ENCODE data around the gene DCDC2C. TPM values are rescaled to one million over a fixed set of nuclear protein-coding genes. Genes with fewer than 3 reads are reported as not detected.

The DCDC2C gene
- total RNA-seq, 8 experiments from 2014 or later: not detected

- no peak overlapping the region for H3K4me3 ChIP-seq
- no peaks in the 10 kb centered on the region for H3K4me1 ChIP-seq (replicated peaks in 1 of 2)
- in situ Hi-C loops (cut with MboI; ENCODE audit: low pct_unique_long_range_greater_than_20kb in 2 of 9, low sequenced_read_pairs in 9 of 9, unreplicated experiment in 9 of 9): no loop called here
- 0 to 100% (median 92%) methylated on average over 1 to 14 of the region's 15 CpGs; no CpG with 5 or more reads in 1 of the 10 experiments for WGBS, 10 experiments
- H3K27ac ChIP-seq: no peak overlapping the region
- ATAC-seq (replicated peaks in 6 of 8): no peak
Measured at GRCh38 chr2:3840611-3841155, 137.3 kb downstream of the DCDC2C start.

- WGBS, 10 experiments: 0 to 80% (median 33%) methylated on average over 2 to 7 of the region's 9 CpGs
- H3K4me3 ChIP-seq: no peak overlapping the region
- H3K27ac ChIP-seq: no peak overlapping the region
- no peaks in the 10 kb centered on the region for H3K4me1 ChIP-seq (replicated peaks in 1 of 2)
- in situ Hi-C loops (cut with MboI; ENCODE audit: low pct_unique_long_range_greater_than_20kb in 2 of 9, low sequenced_read_pairs in 9 of 9, unreplicated experiment in 9 of 9): no loop called here
- no peak for ATAC-seq (replicated peaks in 6 of 8)
Measured at GRCh38 chr2:3847397-3848052, 144.2 kb downstream of the DCDC2C start.

GRCh38 chr2:3848776-3849175 lies 145.4 kb downstream of the DCDC2C start:
- no peak for ATAC-seq (replicated peaks in 6 of 8)
- H3K4me1 ChIP-seq (replicated peaks in 1 of 2): no peaks in the 10 kb centered on the region
- H3K27ac ChIP-seq: no peak overlapping the region
- H3K4me3 ChIP-seq: no peak overlapping the region
- in situ Hi-C loops (cut with MboI; ENCODE audit: low pct_unique_long_range_greater_than_20kb in 2 of 9, low sequenced_read_pairs in 9 of 9, unreplicated experiment in 9 of 9): no loop called here
- 0 to 100% (median 72%) methylated on average over 1 to 9 of the region's 9 CpGs; no CpG with 5 or more reads in 2 of the 10 experiments for WGBS, 10 experiments

- Histone ChIP-seq H3K27ac (no peak overlapping the region), H3K4me1 (replicated peaks in 1 of 2) (no peaks in the 10 kb centered on the region), H3K4me3 (no peak overlapping the region)
- in situ Hi-C loops (cut with MboI; ENCODE audit: low pct_unique_long_range_greater_than_20kb in 2 of 9, low sequenced_read_pairs in 9 of 9, unreplicated experiment in 9 of 9): no loop called here
- WGBS, 10 experiments: 7 to 93% (median 33%) methylated on average over 2 to 7 of the region's 7 CpGs
- peak in 2 of 8 experiments; percentile 32 to 48 for ATAC-seq (replicated peaks in 6 of 8)
Measured at GRCh38 chr2:3849213-3849612, 145.8 kb downstream of the DCDC2C start.

GRCh38 chr2:3857576-3857975 lies 154.2 kb downstream of the DCDC2C start:
- no peak overlapping the region for H3K27ac ChIP-seq
- no peak overlapping the region for H3K4me3 ChIP-seq
- in situ Hi-C loops (cut with MboI; ENCODE audit: low pct_unique_long_range_greater_than_20kb in 2 of 9, low sequenced_read_pairs in 9 of 9, unreplicated experiment in 9 of 9): no loop called here
- H3K4me1 ChIP-seq (replicated peaks in 1 of 2): no peaks in the 10 kb centered on the region
- no peak for ATAC-seq (replicated peaks in 6 of 8)
- WGBS, 10 experiments: 0 to 86% (median 62%) methylated on average over 1 to 4 of the region's 4 CpGs; no CpG with 5 or more reads in 3 of the 10 experiments

GRCh38 chr2:3864943-3865865 lies 161.8 kb downstream of the DCDC2C start:
- in situ Hi-C loops (cut with MboI; ENCODE audit: low pct_unique_long_range_greater_than_20kb in 2 of 9, low sequenced_read_pairs in 9 of 9, unreplicated experiment in 9 of 9): no loop called here
- ATAC-seq (replicated peaks in 6 of 8): peak in 5 of 8 experiments; percentile 15 to 84 (median 40)
- WGBS, 10 experiments: 10 to 96% (median 89%) methylated on average over 2 to 12 of the region's 16 CpGs
- no peak overlapping the region for H3K4me3 ChIP-seq
- peak overlapping the region in 1 of 2 donors; percentile 53 for H3K27ac ChIP-seq
- H3K4me1 ChIP-seq (replicated peaks in 1 of 2): peaks cover 2 to 23% of the 10 kb centered on the region in 2 donors

- peak in 2 of 8 experiments; percentile 28 to 73 for ATAC-seq (replicated peaks in 6 of 8)
- Histone ChIP-seq H3K27ac (no peak overlapping the region), H3K4me3 (no peak overlapping the region), H3K4me1 (replicated peaks in 1 of 2) (peaks cover 2 to 23% of the 10 kb centered on the region in 2 donors)
- in situ Hi-C loops (cut with MboI; ENCODE audit: low pct_unique_long_range_greater_than_20kb in 2 of 9, low sequenced_read_pairs in 9 of 9, unreplicated experiment in 9 of 9): no loop called here
- WGBS, 10 experiments: 0 to 90% (median 75%) methylated on average over 1 to 4 of the region's 5 CpGs; no CpG with 5 or more reads in 1 of the 10 experiments
Measured at GRCh38 chr2:3867469-3867868, 164.1 kb downstream of the DCDC2C start.

- in situ Hi-C loops (cut with MboI; ENCODE audit: low pct_unique_long_range_greater_than_20kb in 2 of 9, low sequenced_read_pairs in 9 of 9, unreplicated experiment in 9 of 9): no loop called here
- WGBS, 10 experiments: 15 to 96% (median 74%) methylated on average over 1 to 10 of the region's 14 CpGs; no CpG with 5 or more reads in 2 of the 10 experiments
- Histone ChIP-seq H3K4me3 (no peak overlapping the region), H3K4me1 (replicated peaks in 1 of 2) (peaks cover 2 to 23% of the 10 kb centered on the region in 2 donors), H3K27ac (no peak overlapping the region)
- peak in 1 of 8 experiments; percentile 25 for ATAC-seq (replicated peaks in 6 of 8)
Measured at GRCh38 chr2:3868012-3868805, 164.8 kb downstream of the DCDC2C start.

- ATAC-seq (replicated peaks in 6 of 8): peak in 3 of 8 experiments; percentile 39 to 45 (median 45)
- H3K4me3 ChIP-seq: no peak overlapping the region
- peaks cover 0 to 16% of the 10 kb centered on the region in 2 donors for H3K4me1 ChIP-seq (replicated peaks in 1 of 2)
- no peak overlapping the region for H3K27ac ChIP-seq
- WGBS, 10 experiments: 0 to 100% (median 70%) methylated on average over 1 to 7 of the region's 7 CpGs; no CpG with 5 or more reads in 1 of the 10 experiments
- in situ Hi-C loops (cut with MboI; ENCODE audit: low pct_unique_long_range_greater_than_20kb in 2 of 9, low sequenced_read_pairs in 9 of 9, unreplicated experiment in 9 of 9): no loop called here
Measured at GRCh38 chr2:3870222-3870621, 166.8 kb downstream of the DCDC2C start.

GRCh38 chr2:3871002-3871401 lies 167.6 kb downstream of the DCDC2C start:
- in situ Hi-C loops (cut with MboI; ENCODE audit: low pct_unique_long_range_greater_than_20kb in 2 of 9, low sequenced_read_pairs in 9 of 9, unreplicated experiment in 9 of 9): no loop called here
- H3K4me1 ChIP-seq (replicated peaks in 1 of 2): peaks cover 0 to 10% of the 10 kb centered on the region in 2 donors
- H3K4me3 ChIP-seq: no peak overlapping the region
- no peak overlapping the region for H3K27ac ChIP-seq
- ATAC-seq (replicated peaks in 6 of 8): no peak
- 14 to 100% (median 49%) methylated on average over 1 to 4 of the region's 4 CpGs; no CpG with 5 or more reads in 5 of the 10 experiments for WGBS, 10 experiments

- Histone ChIP-seq H3K4me1 (replicated peaks in 1 of 2) (peaks cover 0 to 10% of the 10 kb centered on the region in 2 donors), H3K27ac (no peak overlapping the region), H3K4me3 (no peak overlapping the region)
- ATAC-seq (replicated peaks in 6 of 8): no peak
- 0 to 100% (median 81%) methylated on average over 1 to 3 of the region's 3 CpGs; no CpG with 5 or more reads in 2 of the 10 experiments for WGBS, 10 experiments
- in situ Hi-C loops (cut with MboI; ENCODE audit: low pct_unique_long_range_greater_than_20kb in 2 of 9, low sequenced_read_pairs in 9 of 9, unreplicated experiment in 9 of 9): no loop called here
Measured at GRCh38 chr2:3872451-3872850, 169.1 kb downstream of the DCDC2C start.

- WGBS, 10 experiments: 0 to 100% (median 71%) methylated on average over 1 to 2 of the region's 2 CpGs; no CpG with 5 or more reads in 2 of the 10 experiments
- Histone ChIP-seq H3K4me1 (replicated peaks in 1 of 2) (no peaks in the 10 kb centered on the region), H3K27ac (no peak overlapping the region), H3K4me3 (no peak overlapping the region)
- no peak for ATAC-seq (replicated peaks in 6 of 8)
- in situ Hi-C loops (cut with MboI; ENCODE audit: low pct_unique_long_range_greater_than_20kb in 2 of 9, low sequenced_read_pairs in 9 of 9, unreplicated experiment in 9 of 9): no loop called here
Measured at GRCh38 chr2:3873899-3874298, 170.5 kb downstream of the DCDC2C start.
